Measurements from ENCODE around the gene EMC8. TPM values are rescaled to one million over a fixed set of nuclear protein-coding genes. Genes with fewer than 3 reads are reported as not detected.
A peak's percentile ranks its signal among the peaks of the same experiment; 100 is the strongest.

The EMC8 gene
- total RNA-seq, 1 experiment from 2014 or later = 53.9 TPM

- H3K4me3 ChIP-seq = peak overlapping the region; percentile 96
- H3K27me3 ChIP-seq (replicated peaks) = no peaks in the 10 kb centered on the region
- H3K36me3 ChIP-seq = peaks cover 82% of the 10 kb centered on the region
- peaks cover 9% of the 10 kb centered on the region for H3K4me1 ChIP-seq (replicated peaks)
- DNase-seq (ENCODE audit: low read depth in 1 of 2, low spot score in 2 of 2) = no peak
- H3K9me3 ChIP-seq (replicated peaks) = 0 out of 2 replicates have a peak, but pooled peaks cover 2% of the 10 kb centered on the region
- H3K27ac ChIP-seq = peak overlapping the region; percentile 93
Measured at GRCh38 chr16:85798901-85799496, 345 bp downstream of the EMC8 start.

GRCh38 chr16:85798283-85798776 lies 1.0 kb downstream of the EMC8 start:
- no peak for DNase-seq (ENCODE audit: low read depth in 1 of 2, low spot score in 2 of 2)
- H3K27me3 ChIP-seq (replicated peaks) = no peaks in the 10 kb centered on the region
- H3K4me3 ChIP-seq = peak overlapping the region; percentile 96
- 0 out of 2 replicates have a peak, but pooled peaks cover 2% of the 10 kb centered on the region for H3K9me3 ChIP-seq (replicated peaks)
- peak overlapping the region; percentile 93; the same call in 1 of the 2 replicates for H3K27ac ChIP-seq
- peaks cover 9% of the 10 kb centered on the region for H3K4me1 ChIP-seq (replicated peaks)
- peaks cover 82% of the 10 kb centered on the region for H3K36me3 ChIP-seq

- H3K27ac ChIP-seq = no peak overlapping the region
- H3K36me3 ChIP-seq = peaks cover 82% of the 10 kb centered on the region
- no peak for DNase-seq (ENCODE audit: low read depth in 1 of 2, low spot score in 2 of 2)
- H3K4me1 ChIP-seq (replicated peaks) = peaks cover 9% of the 10 kb centered on the region
- H3K9me3 ChIP-seq (replicated peaks) = 0 out of 2 replicates have a peak, but pooled peaks cover 2% of the 10 kb centered on the region
- H3K27me3 ChIP-seq (replicated peaks) = no peaks in the 10 kb centered on the region
- no peak overlapping the region for H3K4me3 ChIP-seq
Measured at GRCh38 chr16:85796599-85796998, 2.7 kb downstream of the EMC8 start.

GRCh38 chr16:85796152-85796551 lies 3.2 kb downstream of the EMC8 start:
- H3K9me3 ChIP-seq (replicated peaks) = 0 out of 2 replicates have a peak, but pooled peaks cover 2% of the 10 kb centered on the region
- no peak overlapping the region for H3K4me3 ChIP-seq
- no peaks in the 10 kb centered on the region for H3K27me3 ChIP-seq (replicated peaks)
- no peak overlapping the region for H3K27ac ChIP-seq
- peaks cover 82% of the 10 kb centered on the region for H3K36me3 ChIP-seq
- H3K4me1 ChIP-seq (replicated peaks) = peaks cover 9% of the 10 kb centered on the region
- no peak for DNase-seq (ENCODE audit: low read depth in 1 of 2, low spot score in 2 of 2)

GRCh38 chr16:85794696-85795095 lies 4.6 kb downstream of the EMC8 start:
- Histone ChIP-seq H3K4me1 (replicated peaks) (peaks cover 5% of the 10 kb centered on the region; the same call in 1 of the 2 replicates), H3K27me3 (replicated peaks) (no peaks in the 10 kb centered on the region), H3K4me3 (no peak overlapping the region), H3K9me3 (replicated peaks) (0 out of 2 replicates have a peak, but pooled peaks cover 2% of the 10 kb centered on the region), H3K27ac (no peak overlapping the region), H3K36me3 (peaks cover 84% of the 10 kb centered on the region)
- DNase-seq (ENCODE audit: low read depth in 1 of 2, low spot score in 2 of 2) = no peak

GRCh38 chr16:85793662-85794298 lies 5.6 kb downstream of the EMC8 start:
- no peaks in the 10 kb centered on the region for H3K9me3 ChIP-seq (replicated peaks)

GRCh38 chr16:85789773-85790172 lies 9.6 kb downstream of the EMC8 start:
- DNase-seq (ENCODE audit: low read depth in 1 of 2, low spot score in 2 of 2) = no peak
- peaks cover 91% of the 10 kb centered on the region for H3K36me3 ChIP-seq
- no peaks in the 10 kb centered on the region for H3K27me3 ChIP-seq (replicated peaks)
- H3K4me3 ChIP-seq = no peak overlapping the region
- no peak overlapping the region for H3K27ac ChIP-seq
- no peaks in the 10 kb centered on the region for H3K9me3 ChIP-seq (replicated peaks)
- H3K4me1 ChIP-seq (replicated peaks) = no peaks in the 10 kb centered on the region

More at GRCh38 chr16:85793662-85794298, 5.6 kb downstream of the EMC8 start:
- DNase-seq (ENCODE audit: low read depth in 1 of 2, low spot score in 2 of 2) = no peak
- H3K27me3 ChIP-seq (replicated peaks) = no peaks in the 10 kb centered on the region
- H3K36me3 ChIP-seq = peaks cover 82% of the 10 kb centered on the region
- H3K4me1 ChIP-seq (replicated peaks) = peaks cover 5% of the 10 kb centered on the region; the same call in 1 of the 2 replicates
- no peak overlapping the region for H3K27ac ChIP-seq
- H3K4me3 ChIP-seq = no peak overlapping the region

GRCh38 chr16:85788819-85789218 lies 10.5 kb downstream of the EMC8 start:
- Histone ChIP-seq H3K27ac (no peak overlapping the region), H3K27me3 (replicated peaks) (no peaks in the 10 kb centered on the region), H3K4me3 (no peak overlapping the region), H3K4me1 (replicated peaks) (no peaks in the 10 kb centered on the region), H3K9me3 (replicated peaks) (no peaks in the 10 kb centered on the region), H3K36me3 (peaks cover 84% of the 10 kb centered on the region)
- no peak for DNase-seq (ENCODE audit: low read depth in 1 of 2, low spot score in 2 of 2)

GRCh38 chr16:85785927-85786326 lies 13.4 kb downstream of the EMC8 start:
- no peaks in the 10 kb centered on the region for H3K9me3 ChIP-seq (replicated peaks)
- H3K27ac ChIP-seq = no peak overlapping the region
- H3K27me3 ChIP-seq (replicated peaks) = no peaks in the 10 kb centered on the region
- no peak for DNase-seq (ENCODE audit: low read depth in 1 of 2, low spot score in 2 of 2)
- H3K4me3 ChIP-seq = no peak overlapping the region
- H3K36me3 ChIP-seq = peaks cover 76% of the 10 kb centered on the region
- H3K4me1 ChIP-seq (replicated peaks) = no peaks in the 10 kb centered on the region

- Histone ChIP-seq H3K9me3 (replicated peaks) (no peaks in the 10 kb centered on the region), H3K36me3 (peaks cover 81% of the 10 kb centered on the region), H3K27me3 (replicated peaks) (no peaks in the 10 kb centered on the region), H3K27ac (no peak overlapping the region), H3K4me3 (no peak overlapping the region), H3K4me1 (replicated peaks) (no peaks in the 10 kb centered on the region)
- no peak for DNase-seq (ENCODE audit: low read depth in 1 of 2, low spot score in 2 of 2)
Measured at GRCh38 chr16:85784813-85785212, 14.5 kb downstream of the EMC8 start.

GRCh38 chr16:85783441-85783840 lies 15.9 kb downstream of the EMC8 start:
- peaks cover 6% of the 10 kb centered on the region for H3K4me1 ChIP-seq (replicated peaks)
- no peak overlapping the region for H3K4me3 ChIP-seq
- no peaks in the 10 kb centered on the region for H3K9me3 ChIP-seq (replicated peaks)
- no peaks in the 10 kb centered on the region for H3K27me3 ChIP-seq (replicated peaks)
- no peak overlapping the region for H3K27ac ChIP-seq
- H3K36me3 ChIP-seq = peaks cover 85% of the 10 kb centered on the region
- DNase-seq (ENCODE audit: low read depth in 1 of 2, low spot score in 2 of 2) = no peak

GRCh38 chr16:85782451-85782850 lies 16.9 kb downstream of the EMC8 start:
- Histone ChIP-seq H3K9me3 (replicated peaks) (no peaks in the 10 kb centered on the region), H3K36me3 (peaks cover 81% of the 10 kb centered on the region), H3K27ac (no peak overlapping the region), H3K4me3 (no peak overlapping the region), H3K4me1 (replicated peaks) (peaks cover 16% of the 10 kb centered on the region), H3K27me3 (replicated peaks) (no peaks in the 10 kb centered on the region)
- DNase-seq (ENCODE audit: low read depth in 1 of 2, low spot score in 2 of 2) = no peak

GRCh38 chr16:85781695-85782370 lies 17.5 kb downstream of the EMC8 start:
- H3K4me3 ChIP-seq = no peak overlapping the region
- DNase-seq (ENCODE audit: low read depth in 1 of 2, low spot score in 2 of 2) = no peak
- no peaks in the 10 kb centered on the region for H3K27me3 ChIP-seq (replicated peaks)
- H3K27ac ChIP-seq = no peak overlapping the region
- peaks cover 18% of the 10 kb centered on the region for H3K4me1 ChIP-seq (replicated peaks)
- H3K9me3 ChIP-seq (replicated peaks) = no peaks in the 10 kb centered on the region
- H3K36me3 ChIP-seq = peaks cover 81% of the 10 kb centered on the region

- H3K4me3 ChIP-seq = no peak overlapping the region
- no peak overlapping the region for H3K27ac ChIP-seq
- peaks cover 18% of the 10 kb centered on the region for H3K4me1 ChIP-seq (replicated peaks)
- no peaks in the 10 kb centered on the region for H3K9me3 ChIP-seq (replicated peaks)
- no peak for DNase-seq (ENCODE audit: low read depth in 1 of 2, low spot score in 2 of 2)
- no peaks in the 10 kb centered on the region for H3K27me3 ChIP-seq (replicated peaks)
- H3K36me3 ChIP-seq = peaks cover 81% of the 10 kb centered on the region
Measured at GRCh38 chr16:85781156-85781555, 18.2 kb downstream of the EMC8 start.

Data from SJSA1 (cell line).